ENCODE measurements around the gene PLAA. TPM values are rescaled to one million over a fixed set of nuclear protein-coding genes. Genes with fewer than 3 reads are reported as not detected.
"Not testable (repeated sequence)": the region's sequence is repeated elsewhere in the genome, so short reads cannot be mapped to it uniquely, and the experiment has no call there.

The PLAA gene
- total RNA-seq, 4 donors from 2014 or later = 25.7 to 35.8 (median 32.4) TPM

DNA sequence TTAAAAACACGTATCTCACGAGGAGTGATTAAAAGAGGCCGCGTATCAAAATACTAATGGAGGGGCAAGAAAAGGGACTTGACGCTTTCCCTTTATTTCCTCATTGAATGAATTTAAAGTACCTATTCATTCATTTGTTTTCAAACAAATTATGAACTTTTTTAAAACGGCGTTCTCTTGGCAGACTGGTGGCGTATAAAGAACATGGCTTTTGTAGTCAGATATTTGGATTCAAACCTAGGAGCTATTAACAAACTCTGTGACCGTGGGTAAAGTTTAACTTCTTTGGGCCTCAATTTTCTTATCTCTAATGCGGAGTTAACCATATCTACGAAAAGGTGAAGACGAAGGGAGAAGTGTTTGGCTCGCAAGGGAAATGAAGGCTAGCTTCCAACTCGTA is 55.3 kb downstream of the PLAA start:
- H3K36me3 ChIP-seq = no peaks in the 10 kb centered on the region
- peak overlapping the region; percentile 67 to 97 (median 86) for H3K4me3 ChIP-seq (replicated peaks in 1 of 3)
- TF ChIP-seq CTCF (IDR thresholded peaks at IDR 0.05) (no peak), POLR2A (IDR thresholded peaks at IDR 0.05) (no peak)
- peak overlapping the region; percentile 90 to 99 (median 99) for H3K27ac ChIP-seq
- H3K27me3 ChIP-seq = no peaks in the 10 kb centered on the region
- 0 to 1% methylated on average over 14 of the region's 14 CpGs for WGBS, 2 donors
- H3K9me3 ChIP-seq = no peaks in the 10 kb centered on the region
- intact Hi-C loops (cut with DNase I) = loop anchor here (5.0 kb wide), 1 partner anchor 66 kb away; the partner anchor contains the start of gene IFT74
- no peak for DNase-seq
- H3K4me1 ChIP-seq = peaks cover 4 to 5% of the 10 kb centered on the region in 2 donors

- Histone ChIP-seq H3K4me3 (replicated peaks in 1 of 3) (no peak overlapping the region), H3K36me3 (no peaks in the 10 kb centered on the region), H3K4me1 (peaks cover 4 to 5% of the 10 kb centered on the region in 2 donors), H3K27ac (no peak overlapping the region), H3K27me3 (no peaks in the 10 kb centered on the region), H3K9me3 (no peaks in the 10 kb centered on the region)
- intact Hi-C loops (cut with DNase I) = no loop called here
- DNase-seq = no peak
- TF ChIP-seq POLR2A (IDR thresholded peaks at IDR 0.05) = no peak
- TF ChIP-seq CTCF (IDR thresholded peaks at IDR 0.05) = no peak
- 63 to 79% methylated on average over 1 of the region's 1 CpG for WGBS, 2 donors
Observed at GRCh38 chr9:26888271-26888670, 58.8 kb downstream of the PLAA start.

DNA sequence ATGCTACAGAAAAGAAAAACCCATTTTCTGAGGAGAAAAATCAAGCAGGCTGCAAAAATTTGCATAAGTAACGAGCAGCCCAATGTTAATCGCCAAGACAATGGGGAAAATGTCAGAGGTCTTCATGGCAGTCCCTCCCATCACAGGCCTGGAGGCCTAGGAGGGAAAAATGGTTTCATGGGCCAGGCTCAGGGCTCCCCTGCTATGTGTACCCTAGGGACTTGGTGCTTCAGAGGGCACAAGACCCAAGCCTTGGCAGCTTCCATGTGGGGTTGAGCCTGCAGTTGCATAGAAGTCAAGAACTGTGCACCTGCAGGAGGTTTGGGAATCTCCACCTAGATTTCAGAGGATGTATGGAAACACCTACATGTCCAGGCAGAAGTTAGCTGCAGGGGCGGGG is 64.9 kb downstream of the PLAA start:
- Histone ChIP-seq H3K4me3 (replicated peaks in 1 of 3) (no peak overlapping the region), H3K27me3 (no peaks in the 10 kb centered on the region), H3K9me3 (no peaks in the 10 kb centered on the region), H3K4me1 (no peaks in the 10 kb centered on the region), H3K36me3 (peaks cover 10 to 12% of the 10 kb centered on the region in 2 donors), H3K27ac (no peak overlapping the region)
- 95 to 98% methylated on average over 3 of the region's 3 CpGs for WGBS, 2 donors
- DNase-seq = no peak
- intact Hi-C loops (cut with DNase I) = no loop called here
- TF ChIP-seq POLR2A (IDR thresholded peaks at IDR 0.05) = no peak
- no peak for TF ChIP-seq CTCF (IDR thresholded peaks at IDR 0.05)

DNA sequence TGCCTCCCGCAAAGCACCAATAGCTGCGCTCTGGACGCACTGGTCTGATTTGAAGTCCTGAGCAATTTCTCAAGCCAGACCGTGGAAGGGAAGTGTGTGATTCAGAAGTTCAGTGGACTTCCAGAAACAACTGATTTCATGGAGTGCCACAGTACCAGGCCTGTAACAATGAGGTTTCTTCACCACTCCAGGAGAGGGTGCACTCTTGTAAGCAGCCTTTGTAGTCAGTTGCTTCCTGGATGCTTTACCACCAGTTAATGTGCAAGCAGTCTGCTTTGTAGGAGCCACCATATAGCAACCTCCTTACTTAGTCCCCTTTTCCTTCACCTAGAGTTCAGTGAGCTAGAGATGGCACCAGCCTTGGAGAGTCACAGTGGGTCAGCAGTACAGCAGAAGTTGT is 66.8 kb downstream of the PLAA start:
- H3K4me3 ChIP-seq (replicated peaks in 1 of 3) = no peak overlapping the region
- no peaks in the 10 kb centered on the region for H3K27me3 ChIP-seq
- intact Hi-C loops (cut with DNase I) = no loop called here
- no peaks in the 10 kb centered on the region for H3K9me3 ChIP-seq
- WGBS, 2 donors = 97 to 98% methylated on average over 4 of the region's 4 CpGs
- H3K27ac ChIP-seq = no peak overlapping the region
- TF ChIP-seq CTCF (IDR thresholded peaks at IDR 0.05) (no peak), POLR2A (IDR thresholded peaks at IDR 0.05) (no peak)
- no peaks in the 10 kb centered on the region for H3K4me1 ChIP-seq
- H3K36me3 ChIP-seq = peaks cover 10 to 17% of the 10 kb centered on the region in 2 donors
- DNase-seq = no peak

DNA sequence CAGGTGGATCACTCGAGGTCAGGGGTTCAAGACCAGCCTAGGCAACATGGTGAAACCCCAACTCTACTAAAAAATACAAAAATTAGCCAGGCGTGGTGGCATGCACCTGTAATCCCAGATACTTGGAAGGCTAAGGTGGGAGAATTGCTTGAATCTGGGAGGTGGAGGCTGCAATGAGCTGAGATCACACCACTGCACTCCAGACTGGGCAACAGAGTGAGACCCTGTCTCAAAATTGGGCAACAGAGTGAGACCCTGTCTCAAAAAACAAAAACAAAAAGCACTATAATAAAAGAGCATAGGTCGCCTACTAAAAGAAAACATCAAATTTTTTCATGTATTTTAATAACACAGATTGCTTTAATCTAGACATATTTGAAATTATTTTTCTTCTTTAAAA is 71.9 kb downstream of the PLAA start:
- WGBS, 2 donors = 95 to 97% methylated on average over 3 of the region's 3 CpGs
- intact Hi-C loops (cut with DNase I); H3K9me3 ChIP-seq; H3K4me3 ChIP-seq (replicated peaks in 1 of 3); H3K4me1 ChIP-seq; H3K27ac ChIP-seq; H3K27me3 ChIP-seq; DNase-seq; H3K36me3 ChIP-seq: not testable (repeated sequence)

GRCh38 chr9:26870292-26870691 is 76.8 kb downstream of the PLAA start:
- intact Hi-C loops (cut with DNase I) = no loop called here
- 93 to 96% methylated on average over 8 of the region's 8 CpGs for WGBS, 2 donors
- H3K9me3 ChIP-seq = no peaks in the 10 kb centered on the region
- DNase-seq = no peak
- H3K4me3 ChIP-seq (replicated peaks in 1 of 3) = no peak overlapping the region
- TF ChIP-seq CTCF (IDR thresholded peaks at IDR 0.05) (no peak), POLR2A (IDR thresholded peaks at IDR 0.05) (no peak)
- no peaks in the 10 kb centered on the region for H3K4me1 ChIP-seq
- no peaks in the 10 kb centered on the region for H3K36me3 ChIP-seq
- H3K27ac ChIP-seq = no peak overlapping the region
- no peaks in the 10 kb centered on the region for H3K27me3 ChIP-seq

All from thyroid gland (tissue), 4 donors.